ENCODE data around the gene ATP6V1G3.
"Not testable (repeated sequence)": the region's sequence is repeated elsewhere in the genome, so short reads cannot be mapped to it uniquely, and the experiment has no call there.

ATP6V1G3 gene

GRCh38 chr1:198541737-198542136 is 1.3 kb upstream of the ATP6V1G3 start:
- no peak for DNase-seq

GRCh38 chr1:198538579-198539364 is 1.7 kb downstream of the ATP6V1G3 start:
- DNase-seq = no peak

- no peak for DNase-seq
Measured at GRCh38 chr1:198535631-198536030, 4.8 kb downstream of the ATP6V1G3 start.

DNA sequence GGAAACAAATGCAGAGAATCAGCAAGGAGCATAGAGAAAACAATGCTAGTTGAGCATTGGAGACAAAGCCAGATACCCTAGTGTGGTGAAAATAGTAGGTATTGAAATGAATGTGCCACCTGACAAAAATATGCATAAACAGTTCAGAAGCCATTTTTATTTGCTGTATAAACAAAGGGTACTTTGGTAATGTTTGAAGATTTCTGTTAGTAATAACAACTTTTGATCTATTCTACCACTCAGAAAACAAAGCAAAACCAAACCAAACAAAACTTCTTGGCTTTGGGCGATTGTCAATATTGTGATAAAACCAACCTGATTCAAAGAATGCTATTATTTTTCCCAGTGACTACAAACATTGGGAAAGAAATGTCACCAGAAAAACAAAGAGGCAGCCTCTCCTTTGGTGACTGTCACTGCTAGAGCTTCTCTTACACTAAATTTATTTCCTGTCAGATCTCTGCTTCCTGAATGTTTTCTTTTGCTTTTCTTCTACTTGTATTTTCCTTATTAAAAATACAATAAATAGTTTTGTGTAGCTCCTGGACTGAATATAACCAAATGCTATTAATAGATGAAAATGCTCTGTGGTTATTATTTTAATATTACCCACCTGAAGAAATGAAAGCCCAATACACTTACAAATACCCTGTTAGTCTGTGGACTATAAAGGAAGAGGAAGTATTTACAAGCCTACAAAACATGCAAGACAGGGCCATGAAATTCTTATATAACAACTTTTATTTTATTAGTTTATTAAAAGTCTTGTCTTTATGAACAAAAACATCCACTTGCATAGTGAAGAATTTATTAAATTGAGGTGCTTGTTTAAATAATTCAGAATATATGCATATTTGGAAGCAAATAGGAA is 5.7 kb downstream of the ATP6V1G3 start:
- no peak for DNase-seq

DNA sequence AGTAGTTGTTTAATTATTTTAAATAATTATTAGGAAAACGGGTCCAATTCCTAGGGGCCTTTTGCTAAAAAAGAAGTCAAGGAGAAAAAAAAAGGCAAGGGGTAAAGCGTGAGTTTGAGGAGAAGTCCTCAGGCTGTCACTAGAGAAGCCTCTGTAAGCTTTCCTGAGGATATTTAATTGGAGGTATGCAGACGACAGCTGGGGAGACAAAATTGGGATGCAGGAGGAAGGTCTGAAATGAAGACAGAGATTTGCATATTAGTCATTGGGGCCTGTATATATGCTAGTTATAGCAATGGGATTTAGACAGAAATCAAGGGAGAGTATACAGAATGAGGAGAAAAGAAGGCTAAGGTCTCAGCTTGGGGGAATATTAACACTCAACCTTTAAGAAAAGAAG is 8.6 kb downstream of the ATP6V1G3 start:
- DNase-seq = no peak

GRCh38 chr1:198530953-198531352 is 9.5 kb downstream of the ATP6V1G3 start:
- no peak for DNase-seq

- no peak for DNase-seq
Measured at GRCh38 chr1:198529414-198529813, 11.1 kb downstream of the ATP6V1G3 start.

GRCh38 chr1:198528364-198528763 is 12.1 kb downstream of the ATP6V1G3 start:
- no peak for DNase-seq

- no peak for DNase-seq
Measured at GRCh38 chr1:198524556-198524955, 15.9 kb downstream of the ATP6V1G3 start.

DNA sequence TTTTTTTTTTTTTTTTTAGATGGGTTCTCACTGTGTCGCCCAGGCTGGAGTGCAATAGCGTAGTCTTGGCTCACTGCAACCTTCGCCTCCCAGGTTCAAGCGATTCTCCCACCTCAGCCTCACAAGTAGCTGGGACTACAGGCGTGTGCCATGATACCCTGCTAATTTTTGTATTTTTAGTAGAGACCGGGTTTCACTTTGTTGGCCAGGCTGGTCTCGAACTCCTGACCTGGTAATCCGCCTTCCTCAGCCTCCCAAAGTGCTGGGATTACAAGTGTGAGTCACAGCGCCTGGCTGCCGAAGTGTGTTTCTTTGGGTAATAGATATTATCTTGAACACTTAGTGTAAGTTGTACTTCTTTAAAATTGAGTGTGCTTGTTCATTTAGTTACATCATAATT is 16.4 kb downstream of the ATP6V1G3 start:
- DNase-seq = not testable (repeated sequence)

- no peak for DNase-seq
Measured at GRCh38 chr1:198523182-198523950, 17.1 kb downstream of the ATP6V1G3 start.

GRCh38 chr1:198520524-198521254 is 19.8 kb downstream of the ATP6V1G3 start:
- peak; percentile 41 to 45 for DNase-seq

GRCh38 chr1:198519639-198520501 is 20.6 kb downstream of the ATP6V1G3 start:
- DNase-seq = no peak

DNA sequence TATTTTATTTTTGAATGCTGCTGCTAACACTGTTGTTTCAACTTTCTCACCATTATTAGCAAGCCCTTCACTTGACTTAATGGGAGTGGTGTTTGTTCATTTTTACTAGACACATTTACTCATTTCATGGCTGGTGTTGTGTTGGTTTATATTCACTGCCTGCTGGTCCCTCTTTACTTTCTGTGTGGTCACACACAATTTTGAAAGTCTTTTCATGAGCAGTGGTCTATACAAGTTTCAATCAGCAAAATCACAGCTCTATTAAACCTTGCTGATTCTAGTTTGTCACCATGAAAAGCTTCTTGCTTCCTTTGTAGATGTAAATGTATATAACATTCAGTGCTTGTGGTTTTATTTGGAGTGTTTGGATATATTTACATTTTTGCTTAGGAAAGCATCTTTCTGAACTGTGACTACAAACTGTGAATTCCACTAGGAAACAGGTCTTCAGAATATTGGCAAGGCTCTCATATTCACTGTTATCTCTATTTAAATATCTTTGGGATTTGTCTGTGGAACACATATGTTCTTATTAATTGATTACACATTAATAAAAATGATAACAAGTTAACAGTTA is 22.8 kb downstream of the ATP6V1G3 start:
- no peak for DNase-seq

DNA sequence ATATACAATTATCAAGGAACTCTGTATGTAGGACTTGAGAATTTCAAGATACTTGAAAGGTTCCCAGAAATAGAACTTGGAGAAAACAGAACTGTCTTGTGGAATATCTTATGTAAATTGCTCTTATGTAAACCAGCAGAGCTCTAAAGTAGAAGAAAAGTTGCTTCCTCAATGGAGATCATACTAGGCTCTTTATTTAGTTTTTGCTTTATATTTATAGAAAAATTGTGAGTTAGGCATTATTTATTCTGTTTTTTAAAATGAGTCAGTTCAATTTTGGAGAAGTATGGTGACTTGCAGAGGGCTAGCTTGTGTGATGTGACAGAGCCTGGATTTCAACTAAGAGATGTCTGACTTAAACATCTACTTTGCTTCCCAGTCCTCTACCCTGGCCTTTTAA is 40.4 kb downstream of the ATP6V1G3 start:
- no peak for DNase-seq

GRCh38 chr1:198499588-198499987 is 40.9 kb downstream of the ATP6V1G3 start:
- DNase-seq = no peak

GRCh38 chr1:198498881-198499280 is 41.6 kb downstream of the ATP6V1G3 start:
- DNase-seq = no peak

GRCh38 chr1:198498103-198498385 is 42.4 kb downstream of the ATP6V1G3 start:
- DNase-seq = no peak

- DNase-seq = no peak
Measured at GRCh38 chr1:198497326-198498102, 43.0 kb downstream of the ATP6V1G3 start.

Measured in NCI-H526 (cell line).